Activated naive CD4-positive, alpha-beta T cell treated with anti-CD3 and anti-CD28 coated beads for 36 hours (primary cell): ENCODE data around the gene GRPEL2. TPM values are rescaled to one million over a fixed set of nuclear protein-coding genes. Genes with fewer than 3 reads are reported as not detected.
A peak's percentile ranks its signal among the peaks of the same experiment; 100 is the strongest.

ENCODE experiments used
- CTCF ChIA-PET: fragments of 350-600 bp; sonication (Branson Sonifier 250); formaldehyde crosslinking; loops from one replicate; lab custom pipeline; 2021; ENCODE audit warnings: antibody characterized with exemption; lab: Charles Lee
- DNase-seq: peaks from one replicate; pipeline ENCODE4 v3.0.0-alpha.2; 2020
- H3K27ac Mint-ChIP-seq: one replicate; pipeline ENCODE4 v1.8.0; 2021; ENCODE audit warnings: mild to moderate bottlenecking, mixed read lengths
- H3K27me3 Mint-ChIP-seq: one replicate; pipeline ENCODE4 v1.8.0; 2021; ENCODE audit warnings: low read depth, mixed read lengths
- H3K36me3 Mint-ChIP-seq: one replicate; pipeline ENCODE4 v1.8.0; 2021; ENCODE audit warnings: low read depth, mixed read lengths
- H3K4me1 Mint-ChIP-seq: one replicate; pipeline ENCODE4 v1.8.0; 2021; ENCODE audit warnings: low read depth, mixed read lengths
- H3K4me3 Mint-ChIP-seq: one replicate; pipeline ENCODE4 v1.8.0; 2021; ENCODE audit warnings: mild to moderate bottlenecking, moderate library complexity, mixed read lengths
- H3K9me3 Mint-ChIP-seq: one replicate; pipeline ENCODE4 v1.8.0; 2021; ENCODE audit warnings: mixed read lengths
- intact Hi-C: fragments of 100-400 bp; cut with micrococcal nuclease; formaldehyde crosslinking; loops from one replicate; pipeline ENCODE4 v1.15.1; 2023
- total RNA-seq, 2 experiments: library from RNA; stranded (reverse); gene quantifications; one replicate each; pipeline ENCODE4 v1.2.3, GENCODE V29; 2021

Gene GRPEL2
- total RNA-seq, 2 experiments from 2014 or later, result 44.7 to 49.6 TPM

DNA sequence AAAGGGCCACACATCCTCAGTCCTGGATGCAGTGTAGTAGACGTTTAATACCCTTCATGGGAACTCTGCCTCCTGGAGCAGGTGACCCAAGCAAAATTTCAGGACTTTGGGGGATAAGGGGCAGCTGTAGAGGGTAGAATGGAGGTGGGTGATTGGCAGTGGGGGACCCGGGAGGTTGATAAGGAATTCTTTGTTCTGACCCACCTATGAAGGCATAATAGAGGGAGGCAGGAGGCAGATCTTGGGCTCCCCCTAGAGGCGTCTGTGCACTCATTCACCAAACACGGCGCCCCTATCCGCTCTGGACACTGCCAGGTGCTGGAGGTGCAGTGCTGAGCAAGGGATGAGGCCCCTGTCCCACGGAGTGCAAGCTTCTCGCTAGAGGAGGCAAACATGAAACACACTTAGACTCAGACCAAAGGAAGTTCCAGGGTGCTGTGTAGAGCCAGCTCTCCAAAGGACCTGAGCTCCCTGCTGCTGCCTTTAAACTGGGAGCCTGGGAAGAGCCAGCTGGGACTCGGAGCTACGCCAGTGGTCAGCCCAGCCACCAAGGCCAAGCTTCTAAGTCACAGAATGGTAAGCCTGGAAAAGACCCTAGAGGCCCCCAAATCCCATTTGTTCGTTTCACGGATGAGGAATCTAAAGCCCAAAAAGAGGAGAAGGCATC lies 26.1 kb downstream of the GRPEL2 start:
- H3K4me3 Mint-ChIP-seq, result no peak overlapping the region
- peak; percentile 82 for DNase-seq
- peaks cover 10% of the 10 kb centered on the region for H3K4me1 Mint-ChIP-seq
- no peaks in the 10 kb centered on the region for H3K27me3 Mint-ChIP-seq
- intact Hi-C loops, result loop anchor here (1.0 kb wide), 4 partner anchors 14 to 230 kb away; partner anchors contain the start of gene ABLIM3
- H3K9me3 Mint-ChIP-seq, result no peaks in the 10 kb centered on the region
- CTCF ChIA-PET, result interaction anchor here (0.6 to 9.3 kb wide), 46 partner anchors 10 to 479 kb away, joined by 3 to 125 read pairs (median 4); partner anchors contain the start of genes GRPEL2, IL17B and PCYOX1L
- peak overlapping the region; percentile 57 for H3K27ac Mint-ChIP-seq
- peaks cover 6% of the 10 kb centered on the region for H3K36me3 Mint-ChIP-seq

DNA sequence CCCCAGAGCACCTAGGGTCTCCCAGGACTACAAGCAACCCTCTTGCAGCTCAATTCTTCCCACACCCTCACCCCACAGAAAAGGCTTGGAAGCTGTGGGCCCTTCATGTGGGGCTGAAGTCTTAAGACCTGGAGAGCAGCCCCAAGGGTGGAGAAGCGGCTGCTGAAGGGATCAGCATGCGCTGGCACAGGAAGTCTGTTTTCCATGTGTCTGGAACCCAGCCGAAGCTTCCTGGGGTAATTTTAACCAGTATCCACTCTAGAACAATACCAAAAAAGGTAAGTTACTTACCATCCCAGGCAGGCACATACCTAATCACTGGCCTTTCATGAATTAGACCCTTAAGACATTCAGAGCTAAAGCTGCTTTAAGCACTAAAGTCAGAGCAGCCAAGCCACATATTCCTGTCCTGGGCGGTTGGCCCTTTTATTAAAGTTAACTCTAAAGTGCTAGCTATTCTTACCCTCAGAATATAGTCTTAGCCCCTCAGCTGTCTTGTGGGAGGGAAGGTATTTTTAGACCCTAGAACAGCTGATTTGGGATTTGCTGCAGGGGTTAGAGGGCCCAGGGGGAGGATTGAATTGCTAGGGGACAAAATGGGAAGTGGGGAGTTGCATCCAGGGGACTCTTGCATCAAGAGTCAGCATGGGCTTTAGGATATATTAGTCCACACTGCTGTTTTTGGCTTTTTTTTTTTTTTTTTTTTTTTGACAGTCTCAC lies 26.9 kb downstream of the GRPEL2 start:
- DNase-seq, result no peak
- intact Hi-C loops, result no loop called here

GRCh38 chr5:149372932-149373331 lies 27.6 kb downstream of the GRPEL2 start:
- H3K4me3 Mint-ChIP-seq, result no peak overlapping the region
- H3K9me3 Mint-ChIP-seq, result no peaks in the 10 kb centered on the region
- DNase-seq, result no peak
- H3K36me3 Mint-ChIP-seq, result peaks cover 6% of the 10 kb centered on the region
- peaks cover 7% of the 10 kb centered on the region for H3K4me1 Mint-ChIP-seq
- intact Hi-C loops, result no loop called here
- no peak overlapping the region for H3K27ac Mint-ChIP-seq
- H3K27me3 Mint-ChIP-seq, result no peaks in the 10 kb centered on the region
- CTCF ChIA-PET, result interaction anchor here (0.6 to 9.3 kb wide), 16 partner anchors 8 to 250 kb away, joined by 3 to 125 read pairs (median 5); partner anchors contain the start of genes GRPEL2 and IL17B

More for the DNA sequence above, 26.9 kb downstream of the GRPEL2 start:
- H3K36me3 Mint-ChIP-seq, result peaks cover 6% of the 10 kb centered on the region
- CTCF ChIA-PET, result interaction anchor here (0.6 to 9.3 kb wide), 47 partner anchors 9 to 478 kb away, joined by 3 to 125 read pairs (median 4); partner anchors contain the start of genes GRPEL2, IL17B and PCYOX1L
- no peaks in the 10 kb centered on the region for H3K9me3 Mint-ChIP-seq
- peaks cover 8% of the 10 kb centered on the region for H3K4me1 Mint-ChIP-seq
- H3K4me3 Mint-ChIP-seq, result no peak overlapping the region
- H3K27me3 Mint-ChIP-seq, result no peaks in the 10 kb centered on the region
- H3K27ac Mint-ChIP-seq, result no peak overlapping the region

GRCh38 chr5:149374303-149374702 lies 29.0 kb downstream of the GRPEL2 start:
- H3K9me3 Mint-ChIP-seq, result no peaks in the 10 kb centered on the region
- intact Hi-C loops, result no loop called here
- H3K36me3 Mint-ChIP-seq, result no peaks in the 10 kb centered on the region
- peaks cover 5% of the 10 kb centered on the region for H3K4me1 Mint-ChIP-seq
- no peak for DNase-seq
- no peak overlapping the region for H3K27ac Mint-ChIP-seq
- H3K4me3 Mint-ChIP-seq, result no peak overlapping the region
- H3K27me3 Mint-ChIP-seq, result no peaks in the 10 kb centered on the region
- CTCF ChIA-PET, result interaction anchor here (1.0 to 9.3 kb wide), 5 partner anchors 7 to 60 kb away, joined by 3 to 125 read pairs (median 25); partner anchors contain the start of gene IL17B

DNA sequence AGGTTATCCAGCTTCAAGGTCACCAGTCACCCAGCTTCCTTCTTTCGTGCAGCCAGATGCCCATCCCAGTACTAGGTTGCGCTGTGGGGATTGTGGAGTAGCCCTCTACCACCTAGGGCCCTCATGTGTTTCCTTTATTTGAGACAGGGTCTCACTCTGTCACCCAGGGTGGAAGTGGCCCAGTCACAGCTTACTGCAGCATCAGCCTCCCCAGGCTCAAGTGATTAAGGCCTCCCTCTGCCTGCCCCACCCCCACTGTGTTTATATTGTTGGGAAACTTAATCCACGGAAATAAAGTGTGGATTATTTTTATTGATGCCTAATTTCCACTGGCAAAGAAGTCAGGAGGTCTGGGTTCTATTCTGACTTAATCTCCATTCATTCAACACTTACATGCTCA lies 29.5 kb downstream of the GRPEL2 start:
- no peaks in the 10 kb centered on the region for H3K36me3 Mint-ChIP-seq
- intact Hi-C loops, result no loop called here
- CTCF ChIA-PET, result interaction anchor here (0.6 to 9.3 kb wide), 8 partner anchors 6 to 190 kb away, joined by 3 to 80 read pairs (median 4); partner anchors contain the start of genes CSNK1A1 and IL17B

GRCh38 chr5:149375434-149375833 lies 30.1 kb downstream of the GRPEL2 start:
- no peak for DNase-seq
- CTCF ChIA-PET, result interaction anchor here (0.6 to 2.9 kb wide), 8 partner anchors 8 to 189 kb away, joined by 3 to 14 read pairs (median 4); partner anchors contain the start of gene CSNK1A1
- H3K36me3 Mint-ChIP-seq, result no peaks in the 10 kb centered on the region
- H3K4me1 Mint-ChIP-seq, result peaks cover 1% of the 10 kb centered on the region
- H3K9me3 Mint-ChIP-seq, result no peaks in the 10 kb centered on the region
- intact Hi-C loops, result no loop called here
- H3K4me3 Mint-ChIP-seq, result no peak overlapping the region
- H3K27me3 Mint-ChIP-seq, result no peaks in the 10 kb centered on the region
- H3K27ac Mint-ChIP-seq, result no peak overlapping the region

More for the DNA sequence above, 29.5 kb downstream of the GRPEL2 start:
- H3K4me1 Mint-ChIP-seq, result peaks cover 1% of the 10 kb centered on the region
- H3K4me3 Mint-ChIP-seq, result no peak overlapping the region
- DNase-seq, result no peak
- no peaks in the 10 kb centered on the region for H3K27me3 Mint-ChIP-seq
- H3K9me3 Mint-ChIP-seq, result no peaks in the 10 kb centered on the region
- no peak overlapping the region for H3K27ac Mint-ChIP-seq

- Mint-ChIP-seq H3K27ac (no peak overlapping the region), H3K4me3 (no peak overlapping the region), H3K36me3 (no peaks in the 10 kb centered on the region), H3K9me3 (no peaks in the 10 kb centered on the region), H3K4me1 (peaks cover 1% of the 10 kb centered on the region), H3K27me3 (no peaks in the 10 kb centered on the region)
- no peak for DNase-seq
- intact Hi-C loops, result no loop called here
- CTCF ChIA-PET, result interaction anchor here (1.0 to 2.9 kb wide), 5 partner anchors 9 to 189 kb away, joined by 3 to 14 read pairs (median 5); no protein-coding TSS in a partner anchor
Observed at GRCh38 chr5:149376104-149376503, 30.8 kb downstream of the GRPEL2 start.

- H3K27me3 Mint-ChIP-seq, result no peaks in the 10 kb centered on the region
- no peaks in the 10 kb centered on the region for H3K36me3 Mint-ChIP-seq
- no peaks in the 10 kb centered on the region for H3K4me1 Mint-ChIP-seq
- intact Hi-C loops, result no loop called here
- no peak overlapping the region for H3K4me3 Mint-ChIP-seq
- H3K27ac Mint-ChIP-seq, result no peak overlapping the region
- CTCF ChIA-PET, result interaction anchor here (0.5 to 2.9 kb wide), 5 partner anchors 9 to 238 kb away, joined by 3 to 14 read pairs (median 5); no protein-coding TSS in a partner anchor
- no peak for DNase-seq
- no peaks in the 10 kb centered on the region for H3K9me3 Mint-ChIP-seq
Observed at GRCh38 chr5:149376711-149377447, 31.6 kb downstream of the GRPEL2 start.

DNA sequence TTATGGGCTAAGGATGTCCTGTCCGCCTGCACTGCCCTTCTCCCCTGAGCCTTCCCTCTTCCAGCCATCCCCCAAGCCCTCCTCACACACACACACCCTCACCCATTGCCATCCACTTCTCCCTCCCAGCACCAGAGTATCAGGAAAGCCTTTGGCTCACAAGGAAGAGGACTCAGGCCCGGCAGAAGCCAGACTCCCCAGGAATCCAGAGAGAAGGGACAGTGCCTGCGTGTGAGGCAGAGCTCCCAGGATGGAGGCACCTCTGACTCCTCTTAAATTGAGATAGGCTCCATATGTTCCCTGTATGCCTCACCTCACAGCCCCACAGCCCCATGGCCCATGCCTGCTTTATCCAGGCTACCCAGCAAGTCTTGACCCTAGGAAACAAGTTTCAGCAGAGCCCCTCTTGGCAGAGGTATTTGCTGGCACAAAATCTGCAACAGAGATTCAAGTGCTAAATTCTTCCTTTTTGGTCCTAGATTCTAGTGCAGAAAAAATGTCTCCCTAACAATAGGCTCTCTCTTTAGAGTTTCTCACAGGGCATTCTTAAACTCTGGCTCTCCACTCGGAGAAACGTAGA lies 33.0 kb downstream of the GRPEL2 start:
- CTCF ChIA-PET, result interaction anchor here (0.5 to 7.5 kb wide), 3 partner anchors 8 to 55 kb away, joined by 4 to 80 read pairs (median 79); no protein-coding TSS in a partner anchor
- Mint-ChIP-seq H3K9me3 (no peaks in the 10 kb centered on the region), H3K27ac (no peak overlapping the region), H3K27me3 (no peaks in the 10 kb centered on the region), H3K4me3 (no peak overlapping the region), H3K4me1 (no peaks in the 10 kb centered on the region), H3K36me3 (no peaks in the 10 kb centered on the region)
- intact Hi-C loops, result no loop called here
- no peak for DNase-seq

DNA sequence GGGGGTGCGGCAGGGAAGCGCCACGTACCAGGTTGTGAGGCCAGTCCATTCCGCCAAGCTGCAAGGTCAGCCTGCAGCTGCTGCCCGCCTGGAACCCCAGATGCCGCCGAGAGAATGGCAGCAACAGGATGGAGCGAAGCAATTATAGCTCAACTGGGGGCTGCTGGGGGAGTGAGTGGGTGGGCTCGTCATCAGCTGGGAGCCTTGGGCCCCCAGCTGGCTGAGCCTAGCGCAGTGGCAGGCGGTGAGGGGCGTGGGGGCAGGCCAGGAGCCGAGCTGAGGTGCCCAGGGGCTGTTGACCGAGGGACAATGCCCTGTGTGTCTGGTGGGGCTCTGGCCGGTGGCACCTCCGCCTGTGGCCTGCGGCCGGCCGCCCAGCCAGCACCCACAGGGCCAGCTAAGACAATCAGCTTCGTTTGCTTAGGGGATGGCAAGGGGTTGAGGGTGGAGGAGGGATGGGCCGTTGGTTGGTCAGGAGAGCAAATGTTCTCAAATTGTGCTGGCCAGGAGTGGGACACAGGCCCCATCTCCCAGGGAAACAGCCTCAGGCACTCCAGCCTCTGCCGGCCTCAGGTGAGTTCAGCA lies 34.0 kb downstream of the GRPEL2 start, which contains the start of gene IL17B:
TSS of gene IL17B (minus strand) at position 116 of the 585 bp plus-strand sequence. CDS start at position 49, 67 bp downstream.
- DNase-seq, result no peak
- intact Hi-C loops, result no loop called here
- Mint-ChIP-seq H3K27ac (no peak within 1 kb of the TSS), H3K4me3 (no peak within 1 kb of the TSS), H3K4me1 (no peaks in the 10 kb centered on the region), H3K36me3 (no peaks in the 10 kb centered on the region), H3K27me3 (no peaks in the 10 kb centered on the region), H3K9me3 (no peaks in the 10 kb centered on the region)
- CTCF ChIA-PET, result interaction anchor here (0.6 to 7.5 kb wide), 7 partner anchors 9 to 185 kb away, joined by 3 to 80 read pairs (median 5); no protein-coding TSS in a partner anchor

- CTCF ChIA-PET, result interaction anchor here (0.6 to 7.5 kb wide), 10 partner anchors 9 to 185 kb away, joined by 3 to 80 read pairs (median 4); no protein-coding TSS in a partner anchor
- H3K4me3 Mint-ChIP-seq, result no peak overlapping the region
- no peaks in the 10 kb centered on the region for H3K36me3 Mint-ChIP-seq
- H3K9me3 Mint-ChIP-seq, result no peaks in the 10 kb centered on the region
- no peaks in the 10 kb centered on the region for H3K4me1 Mint-ChIP-seq
- no peak overlapping the region for H3K27ac Mint-ChIP-seq
- H3K27me3 Mint-ChIP-seq, result no peaks in the 10 kb centered on the region
- DNase-seq, result no peak
- intact Hi-C loops, result no loop called here
Observed at GRCh38 chr5:149379818-149380374, 34.6 kb downstream of the GRPEL2 start.
